Caco-2 (cell line): ENCODE measurements around the gene SRGAP2B. TPM values are rescaled to one million over a fixed set of nuclear protein-coding genes. Genes with fewer than 3 reads are reported as not detected.
"Not testable (repeated sequence)": the region's sequence is repeated elsewhere in the genome, so short reads cannot be mapped to it uniquely, and the experiment has no call there.

Source experiments
- BruUV-seq: library from RNA; stranded (reverse); fragments of 400-500 nt; replicated peaks from 2 replicates; lab custom pipeline; 2021; lab: Mats Ljungman, UMichigan
- CTCF ChIA-PET: fragments of 300-600 bp; sonication (Branson Sonifier 250); formaldehyde crosslinking; loops from one replicate; lab custom pipeline; 2022; ENCODE audit warnings: antibody characterized with exemption; lab: Charles Lee
- POLR2A ChIA-PET: fragments of 300-600 bp; sonication (Branson Sonifier 250); formaldehyde crosslinking; loops from one replicate; lab custom pipeline; 2022; ENCODE audit warnings: antibody characterized with exemption; lab: Charles Lee
- DNase-seq, 2 experiments: peaks; one replicate each; pipeline versions ENCODE4 v3.0.0 to v3.0.0-alpha.2; 2020 to 2022
- H3K27me3 ChIP-seq: replicated peaks from 2 replicates; pipeline ENCODE4 v1.6.0; 2011; ENCODE audit warnings: low read length; ENCODE audit not compliant: control insufficient read depth, insufficient read depth
- H3K36me3 ChIP-seq: 2 replicates; pipeline ENCODE4 v1.5.1; 2011; ENCODE audit warnings: low read length; ENCODE audit not compliant: control insufficient read depth, insufficient read depth
- H3K4me1 ChIP-seq: fragments of 250-450 bp; sonication (Bioruptor Pico); 2 replicates; pipeline ENCODE4 v1.5.1; 2020; ENCODE audit warnings: mild to moderate bottlenecking
- H3K4me3 ChIP-seq: 2 replicates; pipeline ENCODE4 v1.5.1; 2011; ENCODE audit warnings: low read depth, mild to moderate bottlenecking, control low read depth, low read length
- H3K9me3 ChIP-seq: fragments of 250-450 bp; sonication (Bioruptor Pico); 2 replicates; pipeline ENCODE4 v1.5.1; 2020; ENCODE audit warnings: mild to moderate bottlenecking, moderate library complexity
- H3K27ac Mint-ChIP-seq: one replicate; pipeline ENCODE4 v1.8.0; 2022; ENCODE audit warnings: mixed read lengths; ENCODE audit not compliant: unreplicated experiment
- H3K27me3 Mint-ChIP-seq: one replicate; pipeline ENCODE4 v1.8.0; 2022; ENCODE audit warnings: mixed read lengths; ENCODE audit not compliant: insufficient read depth, unreplicated experiment
- H3K36me3 Mint-ChIP-seq: one replicate; pipeline ENCODE4 v1.8.0; 2022; ENCODE audit warnings: mild to moderate bottlenecking, mixed read lengths; ENCODE audit not compliant: insufficient read depth, unreplicated experiment
- H3K4me1 Mint-ChIP-seq: one replicate; pipeline ENCODE4 v1.8.0; 2022; ENCODE audit warnings: low read depth, mixed read lengths; ENCODE audit not compliant: unreplicated experiment
- H3K4me3 Mint-ChIP-seq: one replicate; pipeline ENCODE4 v1.8.0; 2022; ENCODE audit warnings: mild to moderate bottlenecking, moderate library complexity, mixed read lengths; ENCODE audit not compliant: unreplicated experiment
- H3K9me3 Mint-ChIP-seq: one replicate; pipeline ENCODE4 v1.8.0; 2022; ENCODE audit warnings: mixed read lengths; ENCODE audit not compliant: unreplicated experiment
- intact Hi-C: fragments of 100-400 bp; cut with micrococcal nuclease; formaldehyde crosslinking; loops from one replicate; pipeline ENCODE4 v1.10.0; 2022; ENCODE audit not compliant: unreplicated experiment
- total RNA-seq: library from RNA; stranded (reverse); gene quantifications from 2 replicates; pipeline ENCODE4 v1.2.3, GENCODE V29; 2022

The SRGAP2B gene
- total RNA-seq, 1 experiment from 2014 or later: 6.5 TPM

- POLR2A ChIA-PET, H3K36me3 Mint-ChIP-seq, H3K4me1 ChIP-seq, CTCF ChIA-PET, intact Hi-C loops, BruUV-seq, H3K27ac Mint-ChIP-seq, H3K9me3 ChIP-seq, H3K36me3 ChIP-seq, H3K4me3 ChIP-seq, H3K4me3 Mint-ChIP-seq, H3K9me3 Mint-ChIP-seq, H3K4me1 Mint-ChIP-seq, H3K27me3 Mint-ChIP-seq, DNase-seq, H3K27me3 ChIP-seq: not testable (repeated sequence)
These were observed 21.0 kb downstream of the SRGAP2B start for GRCh38 chr1:145074021-145074559.

GRCh38 chr1:145071569-145071968, 23.6 kb downstream of the SRGAP2B start:
- H3K4me1 Mint-ChIP-seq, H3K27ac Mint-ChIP-seq, H3K4me3 Mint-ChIP-seq, intact Hi-C loops, H3K27me3 ChIP-seq, DNase-seq, H3K36me3 ChIP-seq, BruUV-seq, H3K27me3 Mint-ChIP-seq, H3K9me3 ChIP-seq, POLR2A ChIA-PET, H3K9me3 Mint-ChIP-seq, H3K4me1 ChIP-seq, CTCF ChIA-PET, H3K4me3 ChIP-seq, H3K36me3 Mint-ChIP-seq: not testable (repeated sequence)

GRCh38 chr1:145066486-145066885, 28.6 kb downstream of the SRGAP2B start:
- H3K27me3 Mint-ChIP-seq, H3K27me3 ChIP-seq, H3K9me3 Mint-ChIP-seq, H3K36me3 Mint-ChIP-seq, H3K4me1 Mint-ChIP-seq, BruUV-seq, POLR2A ChIA-PET, H3K4me1 ChIP-seq, intact Hi-C loops, H3K4me3 ChIP-seq, H3K27ac Mint-ChIP-seq, H3K4me3 Mint-ChIP-seq, H3K9me3 ChIP-seq, CTCF ChIA-PET, H3K36me3 ChIP-seq, DNase-seq: not testable (repeated sequence)

GRCh38 chr1:145065194-145065826, 29.8 kb downstream of the SRGAP2B start:
- H3K4me3 Mint-ChIP-seq, H3K27me3 ChIP-seq, H3K9me3 ChIP-seq, intact Hi-C loops, H3K36me3 Mint-ChIP-seq, H3K9me3 Mint-ChIP-seq, H3K36me3 ChIP-seq, POLR2A ChIA-PET, H3K4me3 ChIP-seq, H3K4me1 Mint-ChIP-seq, BruUV-seq, H3K27me3 Mint-ChIP-seq, CTCF ChIA-PET, H3K27ac Mint-ChIP-seq, H3K4me1 ChIP-seq: not testable (repeated sequence)
- peak in 1 of 2 experiments; percentile 0 for DNase-seq

- CTCF ChIA-PET, H3K27me3 ChIP-seq, intact Hi-C loops, DNase-seq, H3K27me3 Mint-ChIP-seq, H3K4me1 Mint-ChIP-seq, H3K27ac Mint-ChIP-seq, H3K9me3 Mint-ChIP-seq, H3K36me3 Mint-ChIP-seq, BruUV-seq, H3K4me3 Mint-ChIP-seq, H3K4me3 ChIP-seq, H3K36me3 ChIP-seq, H3K4me1 ChIP-seq, POLR2A ChIA-PET, H3K9me3 ChIP-seq: not testable (repeated sequence)
These were observed 31.0 kb downstream of the SRGAP2B start for GRCh38 chr1:145063941-145064648.

GRCh38 chr1:145063285-145063684, 31.8 kb downstream of the SRGAP2B start:
- intact Hi-C loops, H3K9me3 ChIP-seq: not testable (repeated sequence)

GRCh38 chr1:145058184-145058583, 36.9 kb downstream of the SRGAP2B start:
- BruUV-seq, CTCF ChIA-PET: not testable (repeated sequence)

More at GRCh38 chr1:145063285-145063684, 31.8 kb downstream of the SRGAP2B start:
- POLR2A ChIA-PET, H3K27me3 Mint-ChIP-seq, BruUV-seq, H3K4me3 Mint-ChIP-seq, H3K36me3 Mint-ChIP-seq, H3K9me3 Mint-ChIP-seq, H3K27me3 ChIP-seq, H3K4me3 ChIP-seq, H3K4me1 Mint-ChIP-seq, CTCF ChIA-PET, H3K27ac Mint-ChIP-seq, H3K36me3 ChIP-seq, H3K4me1 ChIP-seq, DNase-seq: not testable (repeated sequence)

More at GRCh38 chr1:145058184-145058583, 36.9 kb downstream of the SRGAP2B start:
- H3K4me3 Mint-ChIP-seq, H3K9me3 ChIP-seq, POLR2A ChIA-PET, H3K27me3 ChIP-seq, H3K27ac Mint-ChIP-seq, H3K36me3 ChIP-seq, H3K4me1 ChIP-seq, intact Hi-C loops, H3K4me1 Mint-ChIP-seq, H3K4me3 ChIP-seq, H3K9me3 Mint-ChIP-seq, DNase-seq, H3K27me3 Mint-ChIP-seq, H3K36me3 Mint-ChIP-seq: not testable (repeated sequence)
